MCF 10A (cell line): ENCODE data around the gene MAN2A1. TPM values are rescaled to one million over a fixed set of nuclear protein-coding genes. Genes with fewer than 3 reads are reported as not detected.

ENCODE experiments used
- Bru-seq: library from RNA; stranded (reverse); fragments of 400-500 nt; gene quantifications from one replicate; lab custom pipeline; 2021; lab: Mats Ljungman, UMichigan
- BruChase-seq, 2 experiments: library from RNA; stranded (reverse); fragments of 400-500 nt; gene quantifications; one replicate each; lab custom pipeline; 2021; lab: Mats Ljungman, UMichigan
- BruUV-seq: library from RNA; stranded (reverse); fragments of 400-500 nt; replicated peaks from 2 replicates; lab custom pipeline; 2021; lab: Mats Ljungman, UMichigan
- CTCF ChIA-PET: fragments of 300-600 bp; sonication (Branson Sonifier 250); formaldehyde crosslinking; extraction: SDS; loops from one replicate; lab custom pipeline; 2021; ENCODE audit warnings: antibody characterized with exemption, inconsistent platforms; lab: Yijun Ruan, JAX
- POLR2A ChIA-PET: fragments of 300-600, 350-650 bp; sonication (Branson Sonifier 250); formaldehyde crosslinking; extraction: SDS; loops from one replicate; lab custom pipeline; 2020; ENCODE audit warnings: antibody characterized with exemption, inconsistent platforms; lab: Yijun Ruan, JAX
- DNase-seq: peaks from one replicate; pipeline ENCODE4 v3.0.0-alpha.2; 2018; ENCODE audit not compliant: unreplicated experiment
- H3K27ac Mint-ChIP-seq: one replicate; pipeline ENCODE4 v1.8.0; 2022; ENCODE audit warnings: mild to moderate bottlenecking, low read depth, mixed read lengths; ENCODE audit not compliant: unreplicated experiment
- H3K27me3 Mint-ChIP-seq: one replicate; pipeline ENCODE4 v1.8.0; 2022; ENCODE audit warnings: mixed read lengths; ENCODE audit not compliant: insufficient read depth, unreplicated experiment
- H3K36me3 Mint-ChIP-seq: one replicate; pipeline ENCODE4 v1.8.0; 2022; ENCODE audit warnings: mild to moderate bottlenecking, moderate library complexity, mixed read lengths; ENCODE audit not compliant: insufficient read depth, unreplicated experiment
- H3K4me1 Mint-ChIP-seq: one replicate; pipeline ENCODE4 v1.8.0; 2022; ENCODE audit warnings: mixed read lengths; ENCODE audit not compliant: insufficient read depth, unreplicated experiment
- H3K4me3 Mint-ChIP-seq: one replicate; pipeline ENCODE4 v1.8.0; 2022; ENCODE audit warnings: mild to moderate bottlenecking, moderate library complexity, mixed read lengths; ENCODE audit not compliant: unreplicated experiment
- H3K9me3 Mint-ChIP-seq: one replicate; pipeline ENCODE4 v1.8.0; 2022; ENCODE audit warnings: mixed read lengths; ENCODE audit not compliant: unreplicated experiment
- CTCF ChIP-seq: fragments of 200-600 bp; IDR thresholded peaks from one replicate; pipeline ENCODE4 v1.8.0; 2022; ENCODE audit warnings: antibody characterized with exemption, mild to moderate bottlenecking; ENCODE audit not compliant: unreplicated experiment
- intact Hi-C: fragments of 100-400 bp; cut with micrococcal nuclease; formaldehyde crosslinking; loops from 2 replicates; pipeline ENCODE4 v1.14.1; 2022
- long read RNA-seq: library from polyadenylated mRNA; stranded (forward); transcript quantifications from one replicate; pipeline ENCODE4 v2.0.0, GENCODE V29; 2022
- total RNA-seq: library from RNA; stranded (reverse); gene quantifications from 2 replicates; pipeline ENCODE4 v1.2.3, GENCODE V29; 2022

The MAN2A1 gene
- 44.1 and 55.8 TPM in 2 replicates for total RNA-seq
- Bru-seq, nascent RNA = percentile 90 among the genes with signal in this experiment
- BruChase-seq, experiment 1, labeled RNA remaining after a 6-hour chase = percentile 72 among the genes with signal in this experiment
- percentile 78 among the genes with signal in this experiment for BruChase-seq, experiment 2, labeled RNA remaining after a 2-hour chase
- long read RNA-seq, full-length matches to known transcripts = 8 of 30 reads
- long read RNA-seq, partial matches to known transcripts = 17 of 30 reads
- long read RNA-seq, other reads (novel, unspliced or antisense) = 5 of 30 reads

- ChIA-PET POLR2A (interaction anchor here (0.5 to 3.9 kb wide), 22 partner anchors 8 to 1820 kb away, joined by 3 to 13 read pairs (median 4); partner anchors contain the start of genes PJA2 and SLC25A46), CTCF (interaction anchor here (0.7 to 1.2 kb wide), 4 partner anchors 23 to 384 kb away, joined by 3 read pairs; no protein-coding TSS in a partner anchor)
- H3K27me3 Mint-ChIP-seq = no peaks in the 10 kb centered on the region
- TF ChIP-seq CTCF = peak; percentile 12
- no peaks in the 10 kb centered on the region for H3K9me3 Mint-ChIP-seq
- peaks cover 6% of the 10 kb centered on the region for H3K36me3 Mint-ChIP-seq
- H3K4me1 Mint-ChIP-seq = peaks cover 32% of the 10 kb centered on the region
- H3K4me3 Mint-ChIP-seq = peak within 1 kb of the TSS; percentile 94
- intact Hi-C loops = loop anchor here (2.0 to 10.0 kb wide), 9 partner anchors 53 to 935 kb away; no protein-coding TSS in a partner anchor
- H3K27ac Mint-ChIP-seq = peak within 1 kb of the TSS; percentile 88
- peak; percentile 77 for DNase-seq
- no TSS peak for BruUV-seq
Measured at GRCh38 chr5:109689740-109690241, at the start of gene MAN2A1. TSS of gene MAN2A1 (plus strand) at chr5:109689927. CDS start at chr5:109690418, 491 bp downstream.

GRCh38 chr5:109640976-109641375, 48.8 kb upstream of the MAN2A1 start:
- POLR2A ChIA-PET = no interaction called here
- intact Hi-C loops = no loop called here
- Mint-ChIP-seq H3K9me3 (peaks cover 10% of the 10 kb centered on the region), H3K27me3 (no peaks in the 10 kb centered on the region), H3K4me3 (no peak overlapping the region), H3K4me1 (no peaks in the 10 kb centered on the region), H3K36me3 (no peaks in the 10 kb centered on the region), H3K27ac (no peak overlapping the region)
- DNase-seq = no peak
- TF ChIP-seq CTCF = no peak
- CTCF ChIA-PET = no interaction called here
- no TSS peak for BruUV-seq

- Mint-ChIP-seq H3K9me3 (peaks cover 10% of the 10 kb centered on the region), H3K27ac (no peak overlapping the region), H3K27me3 (no peaks in the 10 kb centered on the region), H3K4me1 (no peaks in the 10 kb centered on the region), H3K4me3 (no peak overlapping the region), H3K36me3 (no peaks in the 10 kb centered on the region)
- intact Hi-C loops = no loop called here
- no peak for DNase-seq
- TF ChIP-seq CTCF = no peak
- BruUV-seq = no TSS peak
- ChIA-PET POLR2A (no interaction called here), CTCF (interaction anchor here (0.7 kb wide), 1 partner anchor 44 kb away, joined by 3 read pairs; no protein-coding TSS in a partner anchor)
Measured at GRCh38 chr5:109643791-109644350, 45.9 kb upstream of the MAN2A1 start.

- Mint-ChIP-seq H3K36me3 (no peaks in the 10 kb centered on the region), H3K27me3 (no peaks in the 10 kb centered on the region), H3K4me3 (no peak overlapping the region), H3K9me3 (peaks cover 10% of the 10 kb centered on the region), H3K27ac (no peak overlapping the region), H3K4me1 (no peaks in the 10 kb centered on the region)
- no peak for DNase-seq
- POLR2A ChIA-PET = no interaction called here
- no TSS peak for BruUV-seq
- intact Hi-C loops = no loop called here
- no peak for TF ChIP-seq CTCF
- CTCF ChIA-PET = no interaction called here
Measured at GRCh38 chr5:109644829-109645228, 44.9 kb upstream of the MAN2A1 start.
